Sigmoid colon (tissue), 4 donors: ENCODE data around the gene SMIM45.

Source experiments
- CTCF ChIP-seq, 4 experiments: fragments of 450-650 bp in 3 of 4; fragments of 200-600 bp in 1 of 4; IDR thresholded peaks; one replicate each; pipeline ENCODE4 v1.5.1; 2016 to 2019; ENCODE audit warnings: antibody characterized with exemption in 4 of 4, mild to moderate bottlenecking in 3 of 4, moderate library complexity in 2 of 4
- EP300 ChIP-seq, 4 donors: sonication (generic); formaldehyde crosslinking; IDR thresholded peaks; one replicate each; pipeline ENCODE4 v1.6.1; 2017; ENCODE audit warnings: antibody characterized with exemption in 4 of 4
- POLR2A ChIP-seq, 2 donors: fragments of 450-650 bp; IDR thresholded peaks; one replicate each; pipeline ENCODE4 v1.6.1; 2016; ENCODE audit warnings: antibody characterized with exemption in 2 of 2, mild to moderate bottlenecking in 2 of 2, moderate library complexity in 2 of 2
- POLR2AphosphoS5 ChIP-seq, 4 donors: sonication (generic); formaldehyde crosslinking; IDR thresholded peaks; one replicate each; pipeline ENCODE4 v1.6.1; 2017; ENCODE audit warnings: antibody characterized with exemption in 4 of 4

- TF ChIP-seq CTCF (IDR thresholded peaks at IDR 0.05) (no peak), POLR2A (IDR thresholded peaks at IDR 0.05) (no peak), POLR2AphosphoS5 (IDR thresholded peaks at IDR 0.05) (no peak), EP300 (IDR thresholded peaks at IDR 0.05) (no peak)
Measured at GRCh38 chr22:41907436-41908401, 44.2 kb upstream of the SMIM45 start.
